ENCODE measurements around the gene MOGAT2.
"Not testable (repeated sequence)": the region's sequence is repeated elsewhere in the genome, so short reads cannot be mapped to it uniquely, and the experiment has no call there.

Gene MOGAT2

GRCh38 chr11:75717608-75718418, at the start of gene MOGAT2:
Gene MOGAT2, plus strand, starts transcription at chr11:75717838. Its CDS starts 51 bp downstream, at chr11:75717889.
- H3K4me1 ChIP-seq (ENCODE audit: insufficient read depth, low read length), result no peaks in the 10 kb centered on the region
- H3K27me3 ChIP-seq (ENCODE audit: insufficient read depth, low read length), result peaks cover 6% of the 10 kb centered on the region
- no peaks in the 10 kb centered on the region for H3K9me3 ChIP-seq (ENCODE audit: low read length)
- H2AFZ ChIP-seq (ENCODE audit: low read depth, low read length), result no peak within 1 kb of the TSS
- no peak within 1 kb of the TSS for H3K4me3 ChIP-seq (ENCODE audit: low read length)
- no peaks in the 10 kb centered on the region for H3K36me3 ChIP-seq (ENCODE audit: insufficient read depth, low read length)

- H3K4me3 ChIP-seq (ENCODE audit: low read length), result peak within 1 kb of the TSS; percentile 52
- no peaks in the 10 kb centered on the region for H3K36me3 ChIP-seq (ENCODE audit: insufficient read depth, low read length)
- no peaks in the 10 kb centered on the region for H3K9me3 ChIP-seq (ENCODE audit: low read length)
- peaks cover 40% of the 10 kb centered on the region for H3K4me1 ChIP-seq (ENCODE audit: insufficient read depth, low read length)
- peak within 1 kb of the TSS; percentile 24 for H2AFZ ChIP-seq (ENCODE audit: low read depth, low read length)
- no peaks in the 10 kb centered on the region for H3K27me3 ChIP-seq (ENCODE audit: insufficient read depth, low read length)
Observed at GRCh38 chr11:75668451-75669297, 49.0 kb upstream of the MOGAT2 start, which contains the start of gene MAP6. Gene MAP6, minus strand, starts transcription at chr11:75669038. Its CDS starts 669 bp downstream, at chr11:75668369.

- Histone ChIP-seq H3K4me1 (ENCODE audit: insufficient read depth, low read length) (peaks cover 5% of the 10 kb centered on the region), H3K36me3 (ENCODE audit: insufficient read depth, low read length) (no peaks in the 10 kb centered on the region), H3K27me3 (ENCODE audit: insufficient read depth, low read length) (peaks cover 3% of the 10 kb centered on the region), H2AFZ (ENCODE audit: low read depth, low read length) (no peak overlapping the region), H3K9me3 (ENCODE audit: low read length) (no peaks in the 10 kb centered on the region), H3K4me3 (ENCODE audit: low read length) (no peak overlapping the region)
Observed at GRCh38 chr11:75673977-75674582, 43.6 kb upstream of the MOGAT2 start.

- Histone ChIP-seq H3K9me3 (ENCODE audit: low read length) (no peaks in the 10 kb centered on the region), H2AFZ (ENCODE audit: low read depth, low read length) (no peak overlapping the region), H3K4me3 (ENCODE audit: low read length) (no peak overlapping the region), H3K27me3 (ENCODE audit: insufficient read depth, low read length) (peaks cover 5% of the 10 kb centered on the region), H3K36me3 (ENCODE audit: insufficient read depth, low read length) (no peaks in the 10 kb centered on the region), H3K4me1 (ENCODE audit: insufficient read depth, low read length) (no peaks in the 10 kb centered on the region)
Observed at GRCh38 chr11:75677275-75677674, 40.4 kb upstream of the MOGAT2 start.

- peaks cover 5% of the 10 kb centered on the region for H3K27me3 ChIP-seq (ENCODE audit: insufficient read depth, low read length)
- H3K4me1 ChIP-seq (ENCODE audit: insufficient read depth, low read length), result no peaks in the 10 kb centered on the region
- H2AFZ ChIP-seq (ENCODE audit: low read depth, low read length), result no peak overlapping the region
- no peaks in the 10 kb centered on the region for H3K9me3 ChIP-seq (ENCODE audit: low read length)
- no peaks in the 10 kb centered on the region for H3K36me3 ChIP-seq (ENCODE audit: insufficient read depth, low read length)
- H3K4me3 ChIP-seq (ENCODE audit: low read length), result no peak overlapping the region
Observed at GRCh38 chr11:75677909-75678308, 39.7 kb upstream of the MOGAT2 start.

GRCh38 chr11:75678620-75679259, 38.9 kb upstream of the MOGAT2 start:
- Histone ChIP-seq H3K9me3 (ENCODE audit: low read length) (no peaks in the 10 kb centered on the region), H3K36me3 (ENCODE audit: insufficient read depth, low read length) (no peaks in the 10 kb centered on the region), H3K27me3 (ENCODE audit: insufficient read depth, low read length) (peaks cover 5% of the 10 kb centered on the region), H3K4me1 (ENCODE audit: insufficient read depth, low read length) (no peaks in the 10 kb centered on the region), H3K4me3 (ENCODE audit: low read length) (no peak overlapping the region), H2AFZ (ENCODE audit: low read depth, low read length) (no peak overlapping the region)

GRCh38 chr11:75679566-75679965, 38.1 kb upstream of the MOGAT2 start:
- Histone ChIP-seq H3K4me1 (ENCODE audit: insufficient read depth, low read length) (no peaks in the 10 kb centered on the region), H3K27me3 (ENCODE audit: insufficient read depth, low read length) (peaks cover 5% of the 10 kb centered on the region), H3K36me3 (ENCODE audit: insufficient read depth, low read length) (no peaks in the 10 kb centered on the region), H3K9me3 (ENCODE audit: low read length) (no peaks in the 10 kb centered on the region), H3K4me3 (ENCODE audit: low read length) (no peak overlapping the region), H2AFZ (ENCODE audit: low read depth, low read length) (no peak overlapping the region)

GRCh38 chr11:75683856-75684255, 33.8 kb upstream of the MOGAT2 start:
- not testable (repeated sequence) for H3K9me3 ChIP-seq (ENCODE audit: low read length); H3K36me3 ChIP-seq (ENCODE audit: insufficient read depth, low read length); H2AFZ ChIP-seq (ENCODE audit: low read depth, low read length); H3K27me3 ChIP-seq (ENCODE audit: insufficient read depth, low read length); H3K4me1 ChIP-seq (ENCODE audit: insufficient read depth, low read length); H3K4me3 ChIP-seq (ENCODE audit: low read length)

- no peaks in the 10 kb centered on the region for H3K9me3 ChIP-seq (ENCODE audit: low read length)
Observed at GRCh38 chr11:75689863-75690609, 27.6 kb upstream of the MOGAT2 start.

GRCh38 chr11:75691804-75692203, 25.8 kb upstream of the MOGAT2 start:
- Histone ChIP-seq H3K27me3 (ENCODE audit: insufficient read depth, low read length) (no peaks in the 10 kb centered on the region), H2AFZ (ENCODE audit: low read depth, low read length) (no peak overlapping the region), H3K4me1 (ENCODE audit: insufficient read depth, low read length) (peaks cover 9% of the 10 kb centered on the region), H3K4me3 (ENCODE audit: low read length) (no peak overlapping the region), H3K9me3 (ENCODE audit: low read length) (no peaks in the 10 kb centered on the region), H3K36me3 (ENCODE audit: insufficient read depth, low read length) (no peaks in the 10 kb centered on the region)

More at GRCh38 chr11:75689863-75690609, 27.6 kb upstream of the MOGAT2 start:
- Histone ChIP-seq H3K4me1 (ENCODE audit: insufficient read depth, low read length) (peaks cover 9% of the 10 kb centered on the region), H3K36me3 (ENCODE audit: insufficient read depth, low read length) (no peaks in the 10 kb centered on the region), H3K27me3 (ENCODE audit: insufficient read depth, low read length) (no peaks in the 10 kb centered on the region), H3K4me3 (ENCODE audit: low read length) (no peak overlapping the region), H2AFZ (ENCODE audit: low read depth, low read length) (no peak overlapping the region)

GRCh38 chr11:75697906-75698581, 19.6 kb upstream of the MOGAT2 start:
- Histone ChIP-seq H2AFZ (ENCODE audit: low read depth, low read length) (no peak overlapping the region), H3K4me3 (ENCODE audit: low read length) (no peak overlapping the region), H3K27me3 (ENCODE audit: insufficient read depth, low read length) (no peaks in the 10 kb centered on the region), H3K9me3 (ENCODE audit: low read length) (no peaks in the 10 kb centered on the region), H3K4me1 (ENCODE audit: insufficient read depth, low read length) (no peaks in the 10 kb centered on the region), H3K36me3 (ENCODE audit: insufficient read depth, low read length) (no peaks in the 10 kb centered on the region)

- H3K4me1 ChIP-seq (ENCODE audit: insufficient read depth, low read length), result no peaks in the 10 kb centered on the region
- H2AFZ ChIP-seq (ENCODE audit: low read depth, low read length), result no peak overlapping the region
- no peak overlapping the region for H3K4me3 ChIP-seq (ENCODE audit: low read length)
- H3K27me3 ChIP-seq (ENCODE audit: insufficient read depth, low read length), result no peaks in the 10 kb centered on the region
- H3K9me3 ChIP-seq (ENCODE audit: low read length), result no peaks in the 10 kb centered on the region
- H3K36me3 ChIP-seq (ENCODE audit: insufficient read depth, low read length), result no peaks in the 10 kb centered on the region
Observed at GRCh38 chr11:75700940-75701339, 16.7 kb upstream of the MOGAT2 start.
